C4-2B (cell line): ENCODE results near the gene BIN1.

ENCODE experiments used
- ZFX ChIP-seq: fragments of 450-650 bp; IDR thresholded peaks from 2 replicates; pipeline ENCODE4 v1.6.1; 2017
- TF ChIP-seq, protein P1 (sequence below): fragments of 450-650 bp; conservative IDR thresholded peaks from 2 replicates; pipeline ENCODE4 v1.5.1; 2017; ENCODE audit warnings: mild to moderate bottlenecking

DNA sequence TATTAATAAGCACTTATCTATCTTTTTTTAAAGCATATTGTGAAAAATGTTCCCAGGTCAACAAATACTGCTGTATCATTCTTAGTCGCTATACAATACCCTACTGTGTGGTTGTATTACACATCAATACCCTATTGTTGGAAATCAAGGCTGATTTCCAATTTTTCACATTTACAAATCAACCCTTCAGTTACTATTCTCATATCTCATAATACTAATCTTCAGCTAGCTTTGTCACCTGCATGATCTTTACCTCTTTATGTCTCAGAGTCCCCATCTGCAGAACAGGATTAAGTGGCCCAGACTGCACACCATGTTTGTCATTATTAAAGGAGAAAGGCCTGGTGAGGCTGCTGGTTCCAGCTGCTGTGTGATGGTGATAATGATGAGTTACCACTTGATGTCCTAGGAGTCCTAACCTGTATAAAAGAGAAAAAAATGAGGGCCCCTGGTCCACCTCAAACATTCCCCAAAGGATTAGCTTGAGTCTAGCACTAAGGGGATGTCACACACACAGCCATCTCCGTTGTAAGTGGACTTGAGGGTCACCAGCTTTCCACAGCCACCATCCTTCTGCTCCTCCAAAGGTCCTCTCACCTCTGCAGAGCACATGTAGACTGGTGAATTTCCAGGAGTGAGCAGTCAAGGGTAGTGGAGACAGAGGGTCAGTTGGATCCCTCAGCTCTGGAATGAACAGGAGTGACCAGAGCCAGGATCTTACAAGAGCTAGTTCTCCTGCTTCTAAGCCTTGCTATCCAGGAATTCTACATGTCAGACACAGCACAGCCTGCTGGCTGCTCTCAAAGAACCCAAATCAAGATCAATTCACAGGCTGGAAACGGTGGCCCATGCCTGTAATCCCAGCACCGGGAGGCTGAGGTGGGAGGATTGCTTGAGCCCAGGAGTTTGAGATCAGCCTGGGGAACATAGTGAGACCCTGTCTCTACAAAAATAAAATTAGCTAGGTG, 36.0 kb upstream of the BIN1 start:
- TF ChIP-seq, protein P1, sequence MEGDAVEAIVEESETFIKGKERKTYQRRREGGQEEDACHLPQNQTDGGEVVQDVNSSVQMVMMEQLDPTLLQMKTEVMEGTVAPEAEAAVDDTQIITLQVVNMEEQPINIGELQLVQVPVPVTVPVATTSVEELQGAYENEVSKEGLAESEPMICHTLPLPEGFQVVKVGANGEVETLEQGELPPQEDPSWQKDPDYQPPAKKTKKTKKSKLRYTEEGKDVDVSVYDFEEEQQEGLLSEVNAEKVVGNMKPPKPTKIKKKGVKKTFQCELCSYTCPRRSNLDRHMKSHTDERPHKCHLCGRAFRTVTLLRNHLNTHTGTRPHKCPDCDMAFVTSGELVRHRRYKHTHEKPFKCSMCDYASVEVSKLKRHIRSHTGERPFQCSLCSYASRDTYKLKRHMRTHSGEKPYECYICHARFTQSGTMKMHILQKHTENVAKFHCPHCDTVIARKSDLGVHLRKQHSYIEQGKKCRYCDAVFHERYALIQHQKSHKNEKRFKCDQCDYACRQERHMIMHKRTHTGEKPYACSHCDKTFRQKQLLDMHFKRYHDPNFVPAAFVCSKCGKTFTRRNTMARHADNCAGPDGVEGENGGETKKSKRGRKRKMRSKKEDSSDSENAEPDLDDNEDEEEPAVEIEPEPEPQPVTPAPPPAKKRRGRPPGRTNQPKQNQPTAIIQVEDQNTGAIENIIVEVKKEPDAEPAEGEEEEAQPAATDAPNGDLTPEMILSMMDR = no peak
- no peak for TF ChIP-seq ZFX
